HepG2 (cell line): Measurements from ENCODE around the gene ARIH2. TPM values are rescaled to one million over a fixed set of nuclear protein-coding genes. Genes with fewer than 3 reads are reported as not detected.

Experiments
- BCL3 ChIP-seq: sonication (generic); formaldehyde crosslinking; IDR thresholded peaks from 2 replicates; pipeline ENCODE4 v1.5.1; 2020; ENCODE audit warnings: mild to moderate bottlenecking, missing genetic modification reagents, moderate library complexity
- E2F1 ChIP-seq: sonication (generic); formaldehyde crosslinking; IDR thresholded peaks from 2 replicates; pipeline ENCODE4 v1.5.0; 2020; ENCODE audit warnings: missing genetic modification reagents
- EEA1 ChIP-seq: sonication (generic); formaldehyde crosslinking; IDR thresholded peaks from 2 replicates; pipeline ENCODE4 v1.5.1; 2020; ENCODE audit warnings: mild to moderate bottlenecking, missing genetic modification reagents, borderline replicate concordance
- GTF3A ChIP-seq: sonication (generic); formaldehyde crosslinking; conservative IDR thresholded peaks from 2 replicates; pipeline ENCODE4 v1.4.0; 2020; ENCODE audit warnings: mild to moderate bottlenecking, missing genetic modification reagents
- HNRNPUL1 ChIP-seq: fragments of 200-400 bp; formaldehyde crosslinking; IDR thresholded peaks from 2 replicates; pipeline ENCODE4 v1.6.1; 2017; ENCODE audit warnings: low read depth, mild to moderate bottlenecking, low read length, moderate library complexity
- IKZF1 ChIP-seq: fragments of 450-650 bp; IDR thresholded peaks from 2 replicates; pipeline ENCODE4 v1.7.1; 2016
- KDM5B ChIP-seq: sonication (generic); formaldehyde crosslinking; IDR thresholded peaks from 2 replicates; pipeline ENCODE4 v1.4.0; 2020; ENCODE audit warnings: missing genetic modification reagents, mild to moderate bottlenecking, borderline replicate concordance
- KLF6 ChIP-seq: IDR thresholded peaks from 2 replicates; pipeline ENCODE4 v1.8.0; 2016; ENCODE audit warnings: missing biosample characterization, missing genetic modification reagents
- MEIS1 ChIP-seq: sonication (generic); formaldehyde crosslinking; IDR thresholded peaks from 2 replicates; pipeline ENCODE4 v1.9.0; 2021; ENCODE audit warnings: mild to moderate bottlenecking, missing genetic modification reagents, moderate library complexity, borderline replicate concordance
- MNT ChIP-seq: fragments of 450-650 bp; IDR thresholded peaks from 2 replicates; pipeline ENCODE4 v1.6.1; 2016
- PPARG ChIP-seq: conservative IDR thresholded peaks from 2 replicates; pipeline ENCODE4 v1.6.1; 2016; ENCODE audit warnings: missing biosample characterization, missing genetic modification reagents
- SIX1 ChIP-seq: sonication (generic); formaldehyde crosslinking; IDR thresholded peaks from 2 replicates; pipeline ENCODE4 v1.4.0; 2020; ENCODE audit warnings: missing genetic modification reagents, borderline replicate concordance
- SKIL ChIP-seq: sonication (generic); formaldehyde crosslinking; IDR thresholded peaks from 2 replicates; pipeline ENCODE4 v1.8.0; 2022; ENCODE audit warnings: missing genetic modification reagents, mild to moderate bottlenecking, moderate library complexity, borderline replicate concordance
- ZBTB3 ChIP-seq: sonication (generic); formaldehyde crosslinking; IDR thresholded peaks from 2 replicates; pipeline ENCODE4 v1.4.0; 2020; ENCODE audit warnings: low read depth, mild to moderate bottlenecking, moderate library complexity, missing genetic modification reagents, borderline replicate concordance
- ZNF34 ChIP-seq: sonication (generic); formaldehyde crosslinking; IDR thresholded peaks from 2 replicates; pipeline ENCODE4 v1.4.0; 2020; ENCODE audit warnings: mild to moderate bottlenecking, missing genetic modification reagents, borderline replicate concordance
- ZNF709 ChIP-seq: sonication (generic); formaldehyde crosslinking; IDR thresholded peaks from 2 replicates; pipeline ENCODE4 v1.5.0; 2020; ENCODE audit warnings: mild to moderate bottlenecking, missing genetic modification reagents
- ZNF747 ChIP-seq: sonication (generic); formaldehyde crosslinking; IDR thresholded peaks from 2 replicates; pipeline ENCODE4 v1.8.1; 2023; ENCODE audit warnings: missing genetic modification reagents, mild to moderate bottlenecking, borderline replicate concordance
- ZSCAN31 ChIP-seq: sonication (generic); formaldehyde crosslinking; IDR thresholded peaks from 2 replicates; pipeline ENCODE4 v1.5.0; 2020; ENCODE audit warnings: low read depth, mild to moderate bottlenecking, missing genetic modification reagents
- polyA plus RNA-seq, 8 experiments: library from polyadenylated mRNA; depleted of rRNA in 3 of 8; stranded (reverse) in 7 of 8; unstranded in 1 of 8; fragments of >200 nt; fragmentation: Illumina TruSeq in 4 of 8; extraction: Trizol in 4 of 8; gene quantifications; 2 replicates each; pipeline versions ENCODE4 v1.2.1 to v1.2.3, GENCODE V29; 2011 to 2016; ENCODE audit warnings: low read depth in 4 of 8, missing spikeins in 1 of 8, mixed read lengths in 1 of 8; ENCODE audit not compliant: insufficient read depth in 1 of 8
- total RNA-seq, 5 experiments: library from RNA; depleted of rRNA; stranded (reverse); fragments of >200 nt; fragmentation: Illumina TruSeq; extraction: Trizol; gene quantifications; 2 replicates each; pipeline ENCODE4 v1.2.3, GENCODE V29; 2016; ENCODE audit warnings: low read depth in 1 of 5
- TF ChIP-seq, protein P1 (sequence below): IDR thresholded peaks from 2 replicates; pipeline ENCODE4 v1.6.1; 2016
- TF ChIP-seq, protein P2 (sequence below): sonication (generic); formaldehyde crosslinking; IDR thresholded peaks from 2 replicates; pipeline ENCODE4 v1.5.0; 2020; ENCODE audit warnings: missing genetic modification reagents

The ARIH2 gene
- total and polyA plus RNA-seq, 2 of the 13 experiments (the other 11 are each of a cell fraction or from before 2014, with no cell fraction given): 64.8 to 83.3 TPM

DNA sequence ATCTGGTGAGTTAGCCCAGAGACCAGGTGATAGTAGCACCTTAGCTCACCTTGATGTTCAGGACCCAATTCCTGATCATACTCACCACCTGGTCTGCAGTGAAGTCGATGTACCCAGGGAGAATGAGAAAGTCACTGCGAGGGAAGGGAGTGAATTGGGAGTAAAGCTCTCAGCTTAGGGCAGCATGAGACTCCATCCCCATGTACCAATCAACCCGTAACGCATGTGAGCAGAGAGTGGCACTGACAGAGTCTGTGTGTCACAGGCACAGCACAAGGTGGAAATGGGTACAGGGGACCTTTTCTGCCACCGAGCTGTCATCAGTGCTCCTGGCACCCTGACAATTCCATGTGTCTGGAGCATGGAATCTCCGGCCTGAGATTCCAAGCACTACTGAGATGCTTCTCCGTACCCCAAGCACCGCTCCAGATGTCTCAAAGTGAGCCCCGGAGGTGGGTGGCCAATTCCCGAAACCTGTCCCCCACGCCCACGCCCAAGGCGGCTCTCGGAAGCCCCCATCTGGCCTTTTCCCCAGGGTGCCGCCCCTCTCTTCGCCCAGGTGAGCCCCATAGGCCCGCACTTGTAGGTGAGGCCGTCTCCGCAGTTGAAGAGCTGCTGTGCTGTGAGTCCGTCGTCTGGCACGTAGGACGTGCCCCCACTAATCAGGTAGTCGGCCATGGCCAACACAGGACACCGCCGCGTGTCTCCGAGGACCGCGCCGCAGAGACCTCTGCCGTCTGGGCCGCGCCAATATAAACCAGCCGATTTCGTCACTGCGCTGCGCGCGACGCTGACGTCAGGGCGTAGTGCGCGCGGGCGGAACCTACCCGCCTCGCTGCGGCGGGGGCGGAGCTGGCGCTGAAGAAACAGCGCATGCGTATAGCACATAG, 110.3 kb downstream of the ARIH2 start, which contains the start of gene IMPDH2 (continued):
- TF ChIP-seq SIX1 (CRISPR knock-in tag) (peak; percentile 63; the same call in 1 of the 2 replicates), PPARG (peak; percentile 44; the same call in 1 of the 2 replicates), KDM5B (CRISPR knock-in tag) (peak; percentile 97; the same call in 1 of the 2 replicates), ZNF747 (CRISPR knock-in tag) (peak; percentile 93; the same call in 1 of the 2 replicates), ZBTB3 (CRISPR knock-in tag) (no peak), MEIS1 (CRISPR knock-in tag) (peak; percentile 90; the same call in 1 of the 2 replicates), EEA1 (CRISPR knock-in tag) (peak; percentile 94), E2F1 (CRISPR knock-in tag) (peak; percentile 92), ZNF34 (0 out of 2 replicates have a peak, but pooled peaks have one; percentile 59), SKIL (CRISPR knock-in tag) (no peak), MNT (no peak), GTF3A (CRISPR knock-in tag) (no peak), IKZF1 (no peak), ZNF709 (CRISPR knock-in tag) (peak; percentile 95; the same call in 1 of the 2 replicates), HNRNPUL1 (peak; percentile 64; the same call in 1 of the 2 replicates), KLF6 (CRISPR knock-in tag) (peak; percentile 97), BCL3 (CRISPR knock-in tag) (peak; percentile 59), ZSCAN31 (CRISPR knock-in tag) (0 out of 2 replicates have a peak, but pooled peaks have one; percentile 66)
- TF ChIP-seq, protein P1, sequence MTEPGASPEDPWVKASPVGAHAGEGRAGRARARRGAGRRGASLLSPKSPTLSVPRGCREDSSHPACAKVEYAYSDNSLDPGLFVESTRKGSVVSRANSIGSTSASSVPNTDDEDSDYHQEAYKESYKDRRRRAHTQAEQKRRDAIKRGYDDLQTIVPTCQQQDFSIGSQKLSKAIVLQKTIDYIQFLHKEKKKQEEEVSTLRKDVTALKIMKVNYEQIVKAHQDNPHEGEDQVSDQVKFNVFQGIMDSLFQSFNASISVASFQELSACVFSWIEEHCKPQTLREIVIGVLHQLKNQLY (CRISPR knock-in tag): peak; percentile 51; the same call in 1 of the 2 replicates
- TF ChIP-seq, protein P2, sequence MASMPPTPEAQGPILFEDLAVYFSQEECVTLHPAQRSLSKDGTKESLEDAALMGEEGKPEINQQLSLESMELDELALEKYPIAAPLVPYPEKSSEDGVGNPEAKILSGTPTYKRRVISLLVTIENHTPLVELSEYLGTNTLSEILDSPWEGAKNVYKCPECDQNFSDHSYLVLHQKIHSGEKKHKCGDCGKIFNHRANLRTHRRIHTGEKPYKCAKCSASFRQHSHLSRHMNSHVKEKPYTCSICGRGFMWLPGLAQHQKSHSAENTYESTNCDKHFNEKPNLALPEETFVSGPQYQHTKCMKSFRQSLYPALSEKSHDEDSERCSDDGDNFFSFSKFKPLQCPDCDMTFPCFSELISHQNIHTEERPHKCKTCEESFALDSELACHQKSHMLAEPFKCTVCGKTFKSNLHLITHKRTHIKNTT (CRISPR knock-in tag): 0 out of 2 replicates have a peak, but pooled peaks have one; percentile 76
